ACC112 (cell line): ENCODE measurements around the gene DTYMK.
A peak's percentile ranks its signal among the peaks of the same experiment; 100 is the strongest.

ENCODE experiments used
- H2AFZ ChIP-seq: fragments of 200-600 bp; sonication (generic); one replicate; pipeline ENCODE4 v1.6.0; 2017; ENCODE audit warnings: antibody characterized with exemption, low read length; ENCODE audit not compliant: unreplicated experiment
- H3K27ac ChIP-seq: fragments of 200-600 bp; sonication (generic); 2 replicates; pipeline ENCODE4 v1.5.1; 2014; ENCODE audit warnings: low read depth, mild to moderate bottlenecking, antibody characterized with exemption, low read length, moderate library complexity
- H3K27me3 ChIP-seq: fragments of 200-600 bp; sonication (generic); 2 replicates; pipeline ENCODE4 v1.6.1; 2014; ENCODE audit warnings: mild to moderate bottlenecking, antibody characterized with exemption, low read length, moderate library complexity, mixed read lengths; ENCODE audit not compliant: insufficient read depth
- H3K36me3 ChIP-seq: fragments of 200-600 bp; sonication (generic); 2 replicates; pipeline ENCODE4 v1.6.1; 2016; ENCODE audit warnings: mild to moderate bottlenecking, antibody characterized with exemption, low read length, moderate library complexity, mixed read lengths; ENCODE audit not compliant: insufficient read depth
- H3K4me1 ChIP-seq: fragments of 200-600 bp; sonication (generic); one replicate; pipeline ENCODE4 v1.6.1; 2016; ENCODE audit warnings: low read length, mixed read lengths; ENCODE audit not compliant: insufficient read depth, unreplicated experiment, control insufficient read depth
- H3K4me3 ChIP-seq: fragments of 200-600 bp; sonication (generic); 2 replicates; pipeline ENCODE4 v1.5.1; 2014; ENCODE audit warnings: mild to moderate bottlenecking, low read depth, low read length
- H3K79me2 ChIP-seq: fragments of 200-600 bp; sonication (generic); one replicate; pipeline ENCODE4 v1.6.0; 2016; ENCODE audit warnings: low read length; ENCODE audit not compliant: control insufficient read depth, unreplicated experiment, insufficient read depth

Gene DTYMK

DNA sequence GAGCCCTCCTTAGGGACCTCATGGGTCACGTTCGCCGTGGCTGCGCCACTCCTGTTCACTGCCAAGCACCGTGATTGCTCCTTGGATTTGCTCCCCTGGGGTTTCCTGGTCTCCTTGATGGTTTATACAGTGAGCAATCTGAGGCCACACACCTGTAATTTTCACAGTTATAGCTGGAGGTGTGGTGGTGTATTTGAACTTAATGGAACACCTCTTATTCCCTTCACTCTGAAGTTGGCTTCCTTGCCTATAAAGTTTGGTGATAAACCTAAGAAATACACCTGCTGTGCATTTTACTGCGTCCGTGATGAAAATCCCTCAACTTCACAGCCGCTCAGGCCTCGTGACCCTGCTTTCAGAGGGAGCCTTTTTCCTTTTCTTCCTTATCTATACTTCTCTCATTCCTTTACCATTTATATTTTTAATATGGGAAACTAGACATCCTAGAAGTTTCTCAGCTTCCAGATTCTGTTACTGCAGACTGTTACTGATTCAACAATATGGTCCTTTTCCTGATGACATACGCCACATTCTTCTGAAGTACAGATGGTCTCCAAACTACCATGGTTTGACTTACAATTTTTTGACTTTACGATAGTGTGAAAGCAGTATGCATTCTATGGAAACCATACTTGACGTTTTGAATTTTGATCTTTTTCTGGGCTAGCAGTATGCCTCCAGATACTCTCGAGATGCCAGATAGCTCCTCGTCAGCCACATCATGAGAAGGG, 40.5 kb downstream of the DTYMK start:
- peaks cover 74% of the 10 kb centered on the region for H3K79me2 ChIP-seq
- no peak overlapping the region for H3K4me3 ChIP-seq
- no peak overlapping the region for H2AFZ ChIP-seq
- no peaks in the 10 kb centered on the region for H3K27me3 ChIP-seq
- no peaks in the 10 kb centered on the region for H3K36me3 ChIP-seq
- no peak overlapping the region for H3K27ac ChIP-seq
- peaks cover 10% of the 10 kb centered on the region for H3K4me1 ChIP-seq

DNA sequence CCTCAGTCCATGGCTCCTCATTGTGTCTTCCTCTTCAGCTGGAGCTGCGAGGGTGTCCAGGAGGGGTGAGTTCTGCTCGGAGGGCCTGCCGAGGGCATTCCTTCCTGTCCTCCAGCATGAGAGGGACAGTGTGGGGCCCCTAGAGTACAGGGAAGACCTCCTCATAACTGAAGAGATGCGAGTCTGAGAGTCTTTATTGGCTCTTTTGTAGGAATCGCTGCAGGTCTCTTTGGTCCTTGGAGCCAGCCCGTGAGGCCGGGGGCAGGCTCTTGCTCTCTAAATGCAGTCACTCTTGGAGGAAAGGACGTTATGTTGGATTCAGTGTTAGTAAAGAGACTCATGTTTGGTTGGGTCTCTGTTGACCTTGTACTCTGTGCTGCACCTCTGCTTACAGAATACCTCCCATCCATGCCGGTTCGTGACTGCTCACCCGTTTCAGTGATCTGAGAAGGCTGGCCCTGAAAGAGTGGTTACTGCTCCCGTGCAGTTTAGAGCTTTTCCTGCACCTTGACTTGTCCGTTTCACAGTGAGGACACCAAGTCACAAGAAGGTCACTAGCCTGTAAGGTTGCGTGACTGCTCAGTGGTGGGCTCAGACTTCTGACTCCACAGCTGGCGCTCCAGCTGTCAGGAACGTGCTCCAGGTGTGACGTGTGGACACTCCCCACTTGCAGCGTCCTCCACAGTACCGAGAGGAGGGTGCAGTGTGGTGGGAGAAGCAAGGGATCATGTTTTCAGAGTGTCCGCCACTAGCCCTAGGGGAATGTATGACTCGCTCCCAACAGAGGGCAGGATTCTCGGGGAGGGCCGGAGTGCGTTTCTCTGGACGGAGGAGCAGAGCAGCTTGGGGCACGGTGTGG, 41.3 kb downstream of the DTYMK start:
- no peak overlapping the region for H2AFZ ChIP-seq
- no peaks in the 10 kb centered on the region for H3K36me3 ChIP-seq
- H3K4me1 ChIP-seq = peaks cover 10% of the 10 kb centered on the region
- H3K4me3 ChIP-seq = no peak overlapping the region
- no peak overlapping the region for H3K27ac ChIP-seq
- no peaks in the 10 kb centered on the region for H3K27me3 ChIP-seq
- H3K79me2 ChIP-seq = peaks cover 78% of the 10 kb centered on the region

- Histone ChIP-seq H3K36me3 (peaks cover 14% of the 10 kb centered on the region), H3K4me1 (peaks cover 13% of the 10 kb centered on the region), H3K27ac (no peak overlapping the region), H3K79me2 (peaks cover 83% of the 10 kb centered on the region), H3K4me3 (no peak overlapping the region), H2AFZ (no peak overlapping the region), H3K27me3 (no peaks in the 10 kb centered on the region)
Observed at GRCh38 chr2:241641631-241642030, 45.0 kb downstream of the DTYMK start.

DNA sequence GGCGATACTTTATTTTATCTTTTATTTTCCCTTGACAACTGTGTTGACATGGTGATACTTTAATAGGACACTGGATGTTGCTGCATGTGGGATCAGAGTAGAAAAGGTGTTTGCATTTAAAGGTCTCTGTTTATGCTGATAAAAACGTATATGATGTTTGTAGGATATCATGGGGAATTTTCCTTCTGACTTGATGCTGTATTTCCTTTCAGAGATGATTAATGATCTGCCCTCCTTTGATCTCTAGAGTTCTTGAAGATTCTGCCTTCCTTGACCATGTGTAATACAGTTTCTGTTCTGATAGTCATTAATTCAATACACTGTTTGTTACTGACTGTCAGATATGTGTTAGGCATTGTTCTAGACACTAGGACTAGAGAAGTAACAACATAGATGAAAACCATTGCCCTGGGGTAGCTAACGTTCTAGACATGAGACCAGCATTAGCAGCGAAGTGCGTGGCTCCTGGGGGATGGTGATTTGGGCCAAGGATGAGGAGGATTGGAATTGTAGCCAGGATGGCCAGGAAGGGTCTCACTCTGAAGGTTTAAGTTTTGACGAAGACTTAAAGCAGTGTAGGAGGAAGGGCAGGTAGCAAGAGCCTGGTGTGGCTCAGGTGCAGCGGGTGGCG, 46.3 kb downstream of the DTYMK start:
- no peak overlapping the region for H3K27ac ChIP-seq
- peaks cover 82% of the 10 kb centered on the region for H3K79me2 ChIP-seq
- peaks cover 14% of the 10 kb centered on the region for H3K36me3 ChIP-seq
- no peak overlapping the region for H3K4me3 ChIP-seq
- H3K27me3 ChIP-seq = no peaks in the 10 kb centered on the region
- H2AFZ ChIP-seq = no peak overlapping the region
- H3K4me1 ChIP-seq = peaks cover 15% of the 10 kb centered on the region

DNA sequence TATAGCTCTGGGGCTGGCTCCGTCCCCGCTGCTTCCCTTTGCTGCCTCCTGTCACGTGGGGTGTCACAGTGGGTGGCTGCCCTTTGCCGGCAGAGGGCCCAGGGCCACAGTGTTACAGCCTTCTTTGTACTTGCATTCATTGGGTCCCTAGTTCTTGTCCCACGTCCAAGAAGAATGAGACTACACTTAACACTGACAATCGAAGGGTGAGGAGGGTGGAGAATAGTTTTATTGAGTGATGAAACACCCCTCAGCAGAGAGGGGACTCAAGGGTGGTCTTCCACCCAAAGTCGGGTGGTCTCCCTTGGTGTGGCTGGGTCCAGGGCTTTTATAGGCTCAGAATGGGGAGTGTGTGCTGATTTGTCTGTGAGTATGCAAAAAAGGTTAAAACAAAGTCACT, 47.2 kb downstream of the DTYMK start:
- H3K4me1 ChIP-seq = peaks cover 23% of the 10 kb centered on the region
- H3K27ac ChIP-seq = no peak overlapping the region
- H3K79me2 ChIP-seq = peaks cover 84% of the 10 kb centered on the region
- peak overlapping the region; percentile 99; the same call in 1 of the 2 replicates for H3K4me3 ChIP-seq
- H3K27me3 ChIP-seq = no peaks in the 10 kb centered on the region
- no peak overlapping the region for H2AFZ ChIP-seq
- H3K36me3 ChIP-seq = peaks cover 14% of the 10 kb centered on the region

GRCh38 chr2:241638940-241639339, 47.7 kb downstream of the DTYMK start:
- peaks cover 84% of the 10 kb centered on the region for H3K79me2 ChIP-seq
- peaks cover 23% of the 10 kb centered on the region for H3K4me1 ChIP-seq

GRCh38 chr2:241637795-241638660, 48.6 kb downstream of the DTYMK start:
- peak overlapping the region; percentile 91 for H2AFZ ChIP-seq
- no peaks in the 10 kb centered on the region for H3K27me3 ChIP-seq
- H3K27ac ChIP-seq = peak overlapping the region; percentile 90
- H3K4me1 ChIP-seq = peaks cover 23% of the 10 kb centered on the region
- peaks cover 19% of the 10 kb centered on the region for H3K36me3 ChIP-seq
- H3K79me2 ChIP-seq = peaks cover 85% of the 10 kb centered on the region
- peak overlapping the region; percentile 99 for H3K4me3 ChIP-seq

More at GRCh38 chr2:241638940-241639339, 47.7 kb downstream of the DTYMK start:
- peaks cover 14% of the 10 kb centered on the region for H3K36me3 ChIP-seq
- H3K27ac ChIP-seq = no peak overlapping the region
- no peak overlapping the region for H2AFZ ChIP-seq
- peak overlapping the region; percentile 99 for H3K4me3 ChIP-seq
- no peaks in the 10 kb centered on the region for H3K27me3 ChIP-seq

DNA sequence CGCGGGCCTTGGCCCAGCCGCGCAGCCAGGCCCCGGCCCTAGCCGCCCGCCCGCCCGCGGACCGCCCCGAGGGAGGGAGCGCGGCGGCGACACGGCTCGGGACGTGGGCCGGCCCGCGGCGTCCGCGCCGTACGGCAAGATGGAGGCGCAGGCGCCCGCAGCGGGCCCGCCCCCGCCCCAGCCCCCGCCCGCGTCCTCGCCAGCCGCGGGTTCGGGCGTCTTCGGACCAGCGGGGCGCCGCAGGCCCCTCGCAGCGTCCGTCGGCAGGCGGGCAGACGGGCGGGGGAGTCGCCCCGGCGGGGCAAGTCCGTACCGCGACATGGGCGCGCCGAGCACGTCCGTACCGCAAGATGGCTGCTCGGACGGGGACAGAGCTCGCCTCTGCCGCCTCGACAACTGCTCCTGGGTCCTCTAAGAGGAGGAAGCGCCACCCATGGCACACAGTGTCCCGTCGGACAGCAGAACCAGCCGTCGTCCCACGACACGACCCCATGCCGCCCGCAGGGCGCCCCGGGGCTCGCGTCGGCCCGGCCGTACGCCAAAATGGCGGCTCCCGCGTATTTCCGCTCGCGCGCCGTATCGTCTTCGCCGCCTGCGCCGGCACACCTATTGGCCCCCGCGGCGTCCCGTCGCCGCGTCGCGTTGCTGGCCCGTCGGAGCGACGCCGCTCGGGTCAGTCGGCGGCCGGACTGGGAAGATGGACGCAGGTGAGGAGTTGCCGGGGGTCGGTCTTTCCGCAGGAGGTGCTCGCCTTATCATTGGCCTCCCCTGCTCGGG, 49.4 kb downstream of the DTYMK start, which contains the start of the genes ATG4B and THAP4:
Gene ATG4B (plus strand): TSS at position 676 of the 777 bp plus-strand sequence. CDS start 22 bp downstream, at position 698.
Gene THAP4 (minus strand): TSS at position 141 of the 777 bp plus-strand sequence. CDS start 141 bp downstream, outside the sequence.
- no peaks in the 10 kb centered on the region for H3K27me3 ChIP-seq
- H3K79me2 ChIP-seq = peaks cover 85% of the 10 kb centered on the region
- peaks cover 26% of the 10 kb centered on the region for H3K36me3 ChIP-seq
- peak within 1 kb of the TSS; percentile 90 for H3K27ac ChIP-seq
- H3K4me3 ChIP-seq = peak within 1 kb of the TSS; percentile 99
- H2AFZ ChIP-seq = peak within 1 kb of the TSS; percentile 91
- peaks cover 23% of the 10 kb centered on the region for H3K4me1 ChIP-seq

- H3K36me3 ChIP-seq = peaks cover 26% of the 10 kb centered on the region
Observed at GRCh38 chr2:241636182-241637017, 50.2 kb downstream of the DTYMK start.

More at GRCh38 chr2:241636182-241637017, 50.2 kb downstream of the DTYMK start:
- no peaks in the 10 kb centered on the region for H3K27me3 ChIP-seq
- peak overlapping the region; percentile 99 for H3K4me3 ChIP-seq
- H3K27ac ChIP-seq = peak overlapping the region; percentile 90
- H3K4me1 ChIP-seq = peaks cover 17% of the 10 kb centered on the region
- peaks cover 80% of the 10 kb centered on the region for H3K79me2 ChIP-seq
- peak overlapping the region; percentile 66 for H2AFZ ChIP-seq
